GM12865 (cell line): ENCODE measurements around the gene FAM149B1.

Experiments
- DNase-seq: peaks from one replicate; pipeline ENCODE4 v3.0.0; 2010; ENCODE audit warnings: low read depth
- H3K4me3 ChIP-seq: 2 replicates; pipeline ENCODE4 v1.5.1; 2011; ENCODE audit warnings: mild to moderate bottlenecking, low read depth, low read length, control low read depth
- TF ChIP-seq, protein P1 (sequence below): IDR thresholded peaks from 2 replicates; pipeline ENCODE4 v1.5.1; 2011; ENCODE audit warnings: low read length, control low read depth, low read depth, inconsistent platforms; ENCODE audit not compliant: insufficient read depth; ENCODE audit errors: missing control alignments

The FAM149B1 gene

DNA sequence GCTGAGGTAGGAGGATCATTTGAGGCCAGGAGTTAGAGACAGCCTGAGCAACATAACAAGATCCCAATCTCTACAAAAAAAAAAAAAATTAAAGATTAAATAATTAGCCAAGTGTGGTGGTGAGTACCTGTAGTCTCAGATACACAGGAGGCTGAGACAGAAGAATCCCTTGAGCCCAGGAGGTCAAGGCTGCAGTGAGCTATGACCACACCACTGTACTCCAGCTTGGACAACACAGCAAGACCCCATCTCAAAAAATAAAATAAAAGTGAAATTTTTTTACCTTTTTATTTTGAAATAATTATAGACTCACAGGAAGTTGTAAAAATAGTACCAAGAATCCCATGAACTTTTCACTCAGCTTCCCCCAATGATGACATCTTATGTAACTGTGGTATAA is 4.9 kb downstream of the FAM149B1 start:
- H3K4me3 ChIP-seq = no peak overlapping the region
- no peak for DNase-seq
- TF ChIP-seq, protein P1, sequence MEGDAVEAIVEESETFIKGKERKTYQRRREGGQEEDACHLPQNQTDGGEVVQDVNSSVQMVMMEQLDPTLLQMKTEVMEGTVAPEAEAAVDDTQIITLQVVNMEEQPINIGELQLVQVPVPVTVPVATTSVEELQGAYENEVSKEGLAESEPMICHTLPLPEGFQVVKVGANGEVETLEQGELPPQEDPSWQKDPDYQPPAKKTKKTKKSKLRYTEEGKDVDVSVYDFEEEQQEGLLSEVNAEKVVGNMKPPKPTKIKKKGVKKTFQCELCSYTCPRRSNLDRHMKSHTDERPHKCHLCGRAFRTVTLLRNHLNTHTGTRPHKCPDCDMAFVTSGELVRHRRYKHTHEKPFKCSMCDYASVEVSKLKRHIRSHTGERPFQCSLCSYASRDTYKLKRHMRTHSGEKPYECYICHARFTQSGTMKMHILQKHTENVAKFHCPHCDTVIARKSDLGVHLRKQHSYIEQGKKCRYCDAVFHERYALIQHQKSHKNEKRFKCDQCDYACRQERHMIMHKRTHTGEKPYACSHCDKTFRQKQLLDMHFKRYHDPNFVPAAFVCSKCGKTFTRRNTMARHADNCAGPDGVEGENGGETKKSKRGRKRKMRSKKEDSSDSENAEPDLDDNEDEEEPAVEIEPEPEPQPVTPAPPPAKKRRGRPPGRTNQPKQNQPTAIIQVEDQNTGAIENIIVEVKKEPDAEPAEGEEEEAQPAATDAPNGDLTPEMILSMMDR = no peak

DNA sequence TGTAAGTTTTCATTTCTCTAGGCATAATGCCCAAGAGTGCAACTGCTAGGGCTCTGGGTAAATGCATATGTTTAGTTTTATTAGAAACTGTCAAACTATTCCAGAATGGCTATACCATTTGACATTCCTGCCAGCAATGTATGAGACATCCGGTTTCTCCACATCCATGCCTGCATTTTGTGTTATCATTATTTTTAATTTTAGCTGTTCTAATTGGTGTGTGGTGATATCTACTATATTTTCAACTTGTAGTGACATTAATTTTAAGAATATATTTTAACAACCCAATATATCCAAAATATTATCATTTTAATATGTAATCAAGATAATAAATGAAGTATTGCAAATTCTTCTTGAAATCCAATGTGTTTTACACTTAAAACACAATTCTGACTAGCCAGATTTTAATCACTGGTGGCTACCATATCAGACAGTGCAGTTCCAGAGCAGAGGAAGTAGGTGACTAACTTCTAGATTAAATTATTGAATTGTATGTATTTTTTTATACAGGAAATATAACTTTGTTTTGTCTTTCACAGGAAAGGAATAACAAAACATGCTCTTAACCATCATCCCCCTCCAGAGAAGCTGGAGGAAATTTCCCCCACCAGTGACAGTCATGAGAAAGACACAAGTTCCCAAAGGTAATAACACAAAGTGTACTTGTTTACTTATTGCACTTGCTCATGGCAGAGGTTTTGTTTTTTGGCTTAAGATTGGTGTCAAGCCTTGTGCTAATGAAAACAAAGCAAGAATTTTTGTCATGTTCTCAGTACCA is 6.4 kb downstream of the FAM149B1 start:
- no peak overlapping the region for H3K4me3 ChIP-seq
- TF ChIP-seq, protein P1 = no peak
- DNase-seq = no peak

DNA sequence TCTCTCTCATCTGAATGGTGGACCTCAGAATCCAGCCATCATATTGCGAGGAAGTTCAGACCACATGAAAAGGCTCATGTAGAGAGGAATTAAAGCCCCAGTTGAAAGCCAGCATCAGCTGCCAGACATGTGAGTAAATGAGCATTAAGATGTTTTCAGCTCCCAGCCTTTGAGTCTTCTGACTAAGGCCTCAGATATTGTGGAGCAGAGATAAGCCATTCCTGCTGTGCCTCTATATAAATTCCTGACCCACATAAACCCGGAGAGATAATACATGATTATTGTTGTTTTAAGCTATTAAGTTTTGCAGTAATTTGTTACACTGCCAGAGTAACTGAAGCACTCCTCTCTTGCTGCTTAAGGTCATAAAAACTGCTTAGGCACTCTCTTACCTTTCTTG is 14.6 kb downstream of the FAM149B1 start:
- H3K4me3 ChIP-seq = no peak overlapping the region
- TF ChIP-seq, protein P1 = no peak
- DNase-seq = no peak

DNA sequence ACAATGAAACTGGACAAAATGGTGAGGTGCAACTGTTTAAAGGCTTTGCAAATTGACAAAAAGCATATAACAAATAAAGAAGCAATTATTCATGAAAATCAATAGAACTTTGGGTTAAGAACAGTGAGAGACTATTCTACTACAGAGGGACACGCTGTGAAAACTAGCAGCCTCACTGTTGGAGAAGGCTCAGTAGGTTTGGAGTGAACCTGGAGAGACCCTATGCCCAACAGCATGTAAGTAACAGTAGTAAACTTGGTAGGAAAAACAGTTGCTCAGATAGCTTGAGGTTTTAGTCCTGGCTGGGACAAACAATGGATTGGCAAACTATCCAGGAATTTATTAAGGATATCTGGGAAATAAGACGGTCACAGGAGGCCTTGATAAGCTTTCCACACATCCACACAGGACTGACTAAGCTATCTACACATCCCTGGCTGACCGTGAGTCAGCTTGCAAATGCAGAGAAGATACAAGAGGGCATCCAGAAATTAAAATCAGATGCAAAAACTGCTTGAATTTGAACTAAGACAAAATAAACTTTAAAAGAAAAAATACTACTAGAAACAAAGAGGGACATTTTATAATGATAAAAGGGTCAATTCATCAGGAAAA is 15.9 kb downstream of the FAM149B1 start:
- TF ChIP-seq, protein P1 = no peak
- no peak overlapping the region for H3K4me3 ChIP-seq
- DNase-seq = no peak

DNA sequence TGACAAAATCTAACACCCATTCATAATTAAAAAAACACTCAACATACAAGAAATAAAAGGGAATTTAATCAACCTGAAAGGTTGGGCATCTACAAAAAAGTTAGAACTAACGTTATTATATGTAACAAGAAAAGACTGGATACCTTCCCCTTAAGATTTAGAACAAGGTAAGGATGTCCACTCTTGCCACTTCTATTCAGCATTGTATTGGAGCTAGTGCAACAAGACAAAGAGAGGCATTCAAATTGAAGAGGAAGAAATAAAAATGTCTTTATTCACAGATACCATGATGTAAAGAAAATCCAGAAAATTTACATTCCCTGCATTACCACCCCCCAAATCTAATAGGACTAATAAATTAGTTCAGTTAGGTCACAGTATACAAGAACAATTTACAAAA is 18.3 kb downstream of the FAM149B1 start:
- H3K4me3 ChIP-seq = no peak overlapping the region
- TF ChIP-seq, protein P1 = no peak
- DNase-seq = no peak

DNA sequence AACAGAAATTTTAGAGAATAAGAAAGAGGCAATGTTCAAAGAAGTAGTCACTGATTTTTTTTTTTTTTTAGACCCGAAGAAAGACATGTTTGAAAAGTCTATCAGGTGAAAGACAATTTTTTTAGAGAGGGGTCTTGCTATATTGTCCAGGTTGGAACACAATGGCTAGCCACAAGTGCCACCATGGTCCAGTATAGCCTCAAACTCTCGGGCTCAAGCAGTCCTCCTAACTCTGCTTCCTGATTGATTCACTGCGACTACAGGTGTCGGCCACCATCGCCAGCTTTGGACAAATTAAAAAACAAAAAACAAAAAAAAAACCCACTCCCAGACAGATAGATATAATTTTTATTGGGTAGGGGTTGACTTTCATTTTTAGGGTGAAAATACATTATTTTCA is 22.3 kb downstream of the FAM149B1 start:
- TF ChIP-seq, protein P1 = no peak
- H3K4me3 ChIP-seq = no peak overlapping the region
- no peak for DNase-seq

DNA sequence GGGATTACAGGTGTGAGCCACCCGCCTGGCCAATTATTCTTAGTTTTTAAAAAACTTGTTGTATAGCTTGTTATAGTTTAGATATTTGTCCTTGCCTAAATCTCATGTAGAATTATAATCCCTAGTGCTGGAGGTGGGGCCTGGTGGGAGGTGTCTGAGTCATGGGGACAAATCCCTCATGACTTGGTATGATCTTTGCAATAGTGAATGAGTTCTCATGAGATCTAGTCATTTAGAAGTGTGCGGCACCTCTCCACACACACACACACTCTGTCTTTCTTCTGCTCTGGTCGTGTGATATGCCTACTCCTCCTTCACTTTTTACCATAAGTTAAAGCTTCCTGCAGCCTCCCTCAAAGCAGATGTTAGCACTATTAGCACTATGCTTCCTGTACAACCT is 37.2 kb downstream of the FAM149B1 start:
- no peak for DNase-seq
- H3K4me3 ChIP-seq = no peak overlapping the region
- TF ChIP-seq, protein P1 = no peak
